22Rv1 (cell line): ENCODE data around the gene WBP2NL.
A peak's percentile ranks its signal among the peaks of the same experiment; 100 is the strongest.
"Not testable (repeated sequence)": the region's sequence is repeated elsewhere in the genome, so short reads cannot be mapped to it uniquely, and the experiment has no call there.

Experiments used
- H3K27ac ChIP-seq: fragments of 450-650 bp; 2 replicates; pipeline ENCODE4 v1.5.1; 2017
- CTCF ChIP-seq: fragments of 450-650 bp; IDR thresholded peaks from 2 replicates; pipeline ENCODE4 v1.5.1; 2017; ENCODE audit warnings: mild to moderate bottlenecking
- ZFX ChIP-seq: fragments of 450-650 bp; IDR thresholded peaks from 2 replicates; pipeline ENCODE4 v1.6.1; 2017; ENCODE audit warnings: antibody characterized with exemption, borderline replicate concordance

WBP2NL gene

GRCh38 chr22:41998361-41999261, at the start of gene WBP2NL:
TSS of gene WBP2NL (plus strand) at chr22:41998788. CDS start at chr22:41998819, 31 bp downstream.
- TF ChIP-seq ZFX, result no peak
- no peak for TF ChIP-seq CTCF
- H3K27ac ChIP-seq, result peak within 1 kb of the TSS; percentile 64

GRCh38 chr22:41948928-41949296, 49.7 kb upstream of the WBP2NL start:
- H3K27ac ChIP-seq, result not testable (repeated sequence)

GRCh38 chr22:41949297-41949965, 49.2 kb upstream of the WBP2NL start:
- no peak overlapping the region for H3K27ac ChIP-seq
- TF ChIP-seq CTCF, result no peak
- no peak for TF ChIP-seq ZFX

GRCh38 chr22:41951898-41952474, 46.6 kb upstream of the WBP2NL start, which contains the start of gene SMIM45:
TSS of gene SMIM45 (plus strand) at chr22:41952150.
- TF ChIP-seq CTCF, result no peak

GRCh38 chr22:41952713-41953112, 45.9 kb upstream of the WBP2NL start:
- H3K27ac ChIP-seq, result no peak overlapping the region

More at GRCh38 chr22:41951898-41952474, 46.6 kb upstream of the WBP2NL start, which contains the start of gene SMIM45:
- H3K27ac ChIP-seq, result no peak within 1 kb of the TSS

GRCh38 chr22:41957941-41958556, 40.5 kb upstream of the WBP2NL start:
- H3K27ac ChIP-seq, result no peak overlapping the region
- TF ChIP-seq CTCF, result peak; percentile 63
- no peak for TF ChIP-seq ZFX

More at GRCh38 chr22:41952713-41953112, 45.9 kb upstream of the WBP2NL start:
- TF ChIP-seq CTCF, result no peak
- TF ChIP-seq ZFX, result no peak

- no peak overlapping the region for H3K27ac ChIP-seq
- no peak for TF ChIP-seq ZFX
- TF ChIP-seq CTCF, result no peak
Measured at GRCh38 chr22:41963453-41964111, 35.0 kb upstream of the WBP2NL start.
